ENCODE measurements around the gene HDAC4. TPM values are rescaled to one million over a fixed set of nuclear protein-coding genes. Genes with fewer than 3 reads are reported as not detected.

The HDAC4 gene
- total RNA-seq, 1 experiment from 2014 or later, result 44.4 TPM

DNA sequence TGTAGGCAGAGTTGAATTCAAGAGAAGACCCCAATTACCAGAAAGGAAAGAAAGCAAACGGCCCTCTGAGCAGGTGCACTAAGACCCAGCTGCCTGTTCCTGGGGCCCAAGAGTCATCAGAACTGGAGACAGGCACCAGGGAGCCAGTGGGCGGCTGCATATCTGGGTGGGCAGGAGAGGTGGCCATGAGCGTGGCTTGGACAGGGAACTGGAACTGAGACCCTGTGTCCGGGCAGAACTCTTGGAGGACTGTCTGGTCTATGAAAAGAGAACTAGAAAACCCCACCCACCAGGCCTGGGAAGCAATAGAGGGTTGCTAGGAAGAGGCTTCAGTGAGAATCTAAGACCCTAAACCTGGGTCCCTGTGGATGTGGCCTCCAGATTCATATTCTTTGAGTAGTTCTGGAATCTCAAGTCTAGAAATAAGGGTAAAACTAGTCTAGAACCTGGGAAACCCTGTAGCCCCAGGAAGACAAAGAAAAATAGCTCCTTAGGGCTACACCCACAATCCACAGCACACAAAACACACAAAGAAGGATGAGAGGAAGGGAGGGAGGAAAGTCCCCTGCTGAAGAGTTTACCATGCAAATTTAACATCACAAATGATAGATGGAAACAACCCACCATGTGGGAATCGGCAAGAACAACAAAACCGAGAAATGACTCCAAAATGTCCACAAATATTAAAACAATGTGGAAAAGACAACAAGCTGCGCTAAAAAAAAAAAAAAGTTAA lies 147.0 kb downstream of the HDAC4 start (continued):
- TF ChIP-seq, protein P1, sequence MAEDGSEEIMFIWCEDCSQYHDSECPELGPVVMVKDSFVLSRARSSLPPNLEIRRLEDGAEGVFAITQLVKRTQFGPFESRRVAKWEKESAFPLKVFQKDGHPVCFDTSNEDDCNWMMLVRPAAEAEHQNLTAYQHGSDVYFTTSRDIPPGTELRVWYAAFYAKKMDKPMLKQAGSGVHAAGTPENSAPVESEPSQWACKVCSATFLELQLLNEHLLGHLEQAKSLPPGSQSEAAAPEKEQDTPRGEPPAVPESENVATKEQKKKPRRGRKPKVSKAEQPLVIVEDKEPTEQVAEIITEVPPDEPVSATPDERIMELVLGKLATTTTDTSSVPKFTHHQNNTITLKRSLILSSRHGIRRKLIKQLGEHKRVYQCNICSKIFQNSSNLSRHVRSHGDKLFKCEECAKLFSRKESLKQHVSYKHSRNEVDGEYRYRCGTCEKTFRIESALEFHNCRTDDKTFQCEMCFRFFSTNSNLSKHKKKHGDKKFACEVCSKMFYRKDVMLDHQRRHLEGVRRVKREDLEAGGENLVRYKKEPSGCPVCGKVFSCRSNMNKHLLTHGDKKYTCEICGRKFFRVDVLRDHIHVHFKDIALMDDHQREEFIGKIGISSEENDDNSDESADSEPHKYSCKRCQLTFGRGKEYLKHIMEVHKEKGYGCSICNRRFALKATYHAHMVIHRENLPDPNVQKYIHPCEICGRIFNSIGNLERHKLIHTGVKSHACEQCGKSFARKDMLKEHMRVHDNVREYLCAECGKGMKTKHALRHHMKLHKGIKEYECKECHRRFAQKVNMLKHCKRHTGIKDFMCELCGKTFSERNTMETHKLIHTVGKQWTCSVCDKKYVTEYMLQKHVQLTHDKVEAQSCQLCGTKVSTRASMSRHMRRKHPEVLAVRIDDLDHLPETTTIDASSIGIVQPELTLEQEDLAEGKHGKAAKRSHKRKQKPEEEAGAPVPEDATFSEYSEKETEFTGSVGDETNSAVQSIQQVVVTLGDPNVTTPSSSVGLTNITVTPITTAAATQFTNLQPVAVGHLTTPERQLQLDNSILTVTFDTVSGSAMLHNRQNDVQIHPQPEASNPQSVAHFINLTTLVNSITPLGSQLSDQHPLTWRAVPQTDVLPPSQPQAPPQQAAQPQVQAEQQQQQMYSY (CRISPR knock-in tag; IDR thresholded peaks at IDR 0.05), result no peak
- TF ChIP-seq, protein P2, sequence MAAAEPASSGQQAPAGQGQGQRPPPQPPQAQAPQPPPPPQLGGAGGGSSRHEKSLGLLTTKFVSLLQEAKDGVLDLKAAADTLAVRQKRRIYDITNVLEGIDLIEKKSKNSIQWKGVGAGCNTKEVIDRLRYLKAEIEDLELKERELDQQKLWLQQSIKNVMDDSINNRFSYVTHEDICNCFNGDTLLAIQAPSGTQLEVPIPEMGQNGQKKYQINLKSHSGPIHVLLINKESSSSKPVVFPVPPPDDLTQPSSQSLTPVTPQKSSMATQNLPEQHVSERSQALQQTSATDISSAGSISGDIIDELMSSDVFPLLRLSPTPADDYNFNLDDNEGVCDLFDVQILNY (CRISPR knock-in tag; IDR thresholded peaks at IDR 0.05), result no peak
- no peak for TF ChIP-seq TP53 (CRISPR knock-in tag; IDR thresholded peaks at IDR 0.05)
- TF ChIP-seq, protein P3, sequence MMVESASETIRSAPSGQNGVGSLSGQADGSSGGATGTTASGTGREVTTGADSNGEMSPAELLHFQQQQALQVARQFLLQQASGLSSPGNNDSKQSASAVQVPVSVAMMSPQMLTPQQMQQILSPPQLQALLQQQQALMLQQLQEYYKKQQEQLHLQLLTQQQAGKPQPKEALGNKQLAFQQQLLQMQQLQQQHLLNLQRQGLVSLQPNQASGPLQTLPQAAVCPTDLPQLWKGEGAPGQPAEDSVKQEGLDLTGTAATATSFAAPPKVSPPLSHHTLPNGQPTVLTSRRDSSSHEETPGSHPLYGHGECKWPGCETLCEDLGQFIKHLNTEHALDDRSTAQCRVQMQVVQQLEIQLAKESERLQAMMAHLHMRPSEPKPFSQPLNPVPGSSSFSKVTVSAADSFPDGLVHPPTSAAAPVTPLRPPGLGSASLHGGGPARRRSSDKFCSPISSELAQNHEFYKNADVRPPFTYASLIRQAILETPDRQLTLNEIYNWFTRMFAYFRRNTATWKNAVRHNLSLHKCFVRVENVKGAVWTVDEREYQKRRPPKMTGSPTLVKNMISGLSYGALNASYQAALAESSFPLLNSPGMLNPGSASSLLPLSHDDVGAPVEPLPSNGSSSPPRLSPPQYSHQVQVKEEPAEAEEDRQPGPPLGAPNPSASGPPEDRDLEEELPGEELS (CRISPR knock-in tag; IDR thresholded peaks at IDR 0.05), result no peak

DNA sequence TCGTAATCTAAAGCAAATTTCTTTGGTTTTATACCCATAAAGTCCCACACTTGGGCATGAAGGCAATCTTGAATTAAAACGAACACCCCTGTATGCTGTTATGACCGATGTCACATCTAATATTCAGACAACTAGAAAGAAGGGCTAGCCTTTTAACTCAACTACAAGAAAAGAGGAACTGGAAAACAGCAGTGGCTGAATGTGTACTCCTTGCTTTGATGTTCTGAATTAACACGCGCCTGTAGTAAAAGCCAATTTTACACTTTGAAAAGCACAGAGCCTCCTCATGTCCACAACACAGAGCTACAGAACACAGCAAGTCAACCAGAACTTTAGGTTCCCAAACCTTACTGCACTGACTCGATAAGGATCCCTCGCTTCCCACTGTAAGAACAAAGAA lies 147.6 kb downstream of the HDAC4 start:
- H3K4me1 Mint-ChIP-seq, result peaks cover 46% of the 10 kb centered on the region
- H3K27ac Mint-ChIP-seq, result peak overlapping the region; percentile 30; the same call in 1 of the 2 replicates
- DNase-seq (ENCODE audit: low spot score), result no peak
- no peaks in the 10 kb centered on the region for H3K27me3 Mint-ChIP-seq (ENCODE audit: low read depth)
- H3K4me3 Mint-ChIP-seq, result no peak overlapping the region
- ChIA-PET CTCF (interaction anchor here (0.6 kb wide), 1 partner anchor 1142 kb away, joined by 6 read pairs; no protein-coding TSS in a partner anchor), POLR2A (no interaction called here)
- ATAC-seq, result no peak
- peaks cover 13% of the 10 kb centered on the region for H3K9me3 Mint-ChIP-seq
- peaks cover 13% of the 10 kb centered on the region for H3K36me3 Mint-ChIP-seq
- no peak for TF ChIP-seq ZBTB21 (CRISPR knock-in tag; IDR thresholded peaks at IDR 0.05; ENCODE audit: borderline replicate concordance)
- no peak for TF ChIP-seq SP1 (CRISPR knock-in tag; conservative IDR thresholded peaks at IDR 0.05)

DNA sequence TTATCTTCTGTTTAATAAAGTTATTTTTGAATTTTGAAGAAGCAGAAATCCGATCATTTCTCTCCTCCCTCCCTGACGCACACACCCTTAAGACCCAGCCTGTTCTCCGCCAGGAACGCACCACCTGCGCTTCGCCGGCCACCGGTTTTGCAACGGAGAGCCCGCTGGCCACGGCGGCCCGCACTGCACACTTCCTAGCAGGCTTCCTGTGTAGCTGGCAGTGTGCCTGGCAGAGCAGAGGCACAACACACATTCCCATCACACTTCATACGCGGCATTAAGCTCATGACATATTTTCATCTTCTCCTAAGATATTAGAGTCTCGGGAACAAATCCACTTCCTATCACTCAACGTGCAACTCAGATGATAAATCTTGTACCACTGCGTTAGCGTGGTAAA lies 148.0 kb downstream of the HDAC4 start:
- ChIA-PET CTCF (no interaction called here), POLR2A (no interaction called here)
- peak overlapping the region; percentile 30 for H3K27ac Mint-ChIP-seq
- peaks cover 8% of the 10 kb centered on the region for H3K36me3 Mint-ChIP-seq
- no peaks in the 10 kb centered on the region for H3K27me3 Mint-ChIP-seq (ENCODE audit: low read depth)
- peaks cover 9% of the 10 kb centered on the region for H3K9me3 Mint-ChIP-seq
- DNase-seq (ENCODE audit: low spot score) (no peak), ATAC-seq (no peak)
- TF ChIP-seq ESRRA (CRISPR knock-in tag; IDR thresholded peaks at IDR 0.05; ENCODE audit: borderline replicate concordance) (no peak), TEAD4 (CRISPR knock-in tag; IDR thresholded peaks at IDR 0.05) (no peak), GTF2I (CRISPR knock-in tag; conservative IDR thresholded peaks at IDR 0.05) (no peak), IRF2 (CRISPR knock-in tag; IDR thresholded peaks at IDR 0.05; ENCODE audit: borderline replicate concordance, low read depth) (no peak), FOXP1 (CRISPR knock-in tag; IDR thresholded peaks at IDR 0.05; ENCODE audit: borderline replicate concordance) (no peak), FOXK1 (CRISPR knock-in tag; IDR thresholded peaks at IDR 0.05) (no peak), ZNF317 (CRISPR knock-in tag; IDR thresholded peaks at IDR 0.05; ENCODE audit: borderline replicate concordance, low read depth) (no peak), MXD4 (CRISPR knock-in tag; IDR thresholded peaks at IDR 0.05; ENCODE audit: borderline replicate concordance) (no peak), JAZF1 (CRISPR knock-in tag; IDR thresholded peaks at IDR 0.05) (no peak), GABPB1 (CRISPR knock-in tag; IDR thresholded peaks at IDR 0.05) (no peak), NFATC4 (CRISPR knock-in tag; IDR thresholded peaks at IDR 0.05) (no peak)
- TF ChIP-seq, protein P4, sequence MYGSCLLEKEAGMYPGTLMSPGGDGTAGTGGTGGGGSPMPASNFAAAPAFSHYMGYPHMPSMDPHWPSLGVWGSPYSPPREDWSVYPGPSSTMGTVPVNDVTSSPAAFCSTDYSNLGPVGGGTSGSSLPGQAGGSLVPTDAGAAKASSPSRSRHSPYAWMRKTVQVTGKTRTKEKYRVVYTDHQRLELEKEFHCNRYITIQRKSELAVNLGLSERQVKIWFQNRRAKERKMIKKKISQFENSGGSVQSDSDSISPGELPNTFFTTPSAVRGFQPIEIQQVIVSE (CRISPR knock-in tag; IDR thresholded peaks at IDR 0.05; ENCODE audit: borderline replicate concordance), result no peak
- TF ChIP-seq, protein P5, sequence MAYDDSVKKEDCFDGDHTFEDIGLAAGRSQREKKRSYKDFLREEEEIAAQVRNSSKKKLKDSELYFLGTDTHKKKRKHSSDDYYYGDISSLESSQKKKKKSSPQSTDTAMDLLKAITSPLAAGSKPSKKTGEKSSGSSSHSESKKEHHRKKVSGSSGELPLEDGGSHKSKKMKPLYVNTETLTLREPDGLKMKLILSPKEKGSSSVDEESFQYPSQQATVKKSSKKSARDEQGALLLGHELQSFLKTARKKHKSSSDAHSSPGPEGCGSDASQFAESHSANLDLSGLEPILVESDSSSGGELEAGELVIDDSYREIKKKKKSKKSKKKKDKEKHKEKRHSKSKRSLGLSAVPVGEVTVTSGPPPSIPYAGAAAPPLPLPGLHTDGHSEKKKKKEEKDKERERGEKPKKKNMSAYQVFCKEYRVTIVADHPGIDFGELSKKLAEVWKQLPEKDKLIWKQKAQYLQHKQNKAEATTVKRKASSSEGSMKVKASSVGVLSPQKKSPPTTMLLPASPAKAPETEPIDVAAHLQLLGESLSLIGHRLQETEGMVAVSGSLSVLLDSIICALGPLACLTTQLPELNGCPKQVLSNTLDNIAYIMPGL (CRISPR knock-in tag; IDR thresholded peaks at IDR 0.05), result no peak
- TF ChIP-seq, protein P6, sequence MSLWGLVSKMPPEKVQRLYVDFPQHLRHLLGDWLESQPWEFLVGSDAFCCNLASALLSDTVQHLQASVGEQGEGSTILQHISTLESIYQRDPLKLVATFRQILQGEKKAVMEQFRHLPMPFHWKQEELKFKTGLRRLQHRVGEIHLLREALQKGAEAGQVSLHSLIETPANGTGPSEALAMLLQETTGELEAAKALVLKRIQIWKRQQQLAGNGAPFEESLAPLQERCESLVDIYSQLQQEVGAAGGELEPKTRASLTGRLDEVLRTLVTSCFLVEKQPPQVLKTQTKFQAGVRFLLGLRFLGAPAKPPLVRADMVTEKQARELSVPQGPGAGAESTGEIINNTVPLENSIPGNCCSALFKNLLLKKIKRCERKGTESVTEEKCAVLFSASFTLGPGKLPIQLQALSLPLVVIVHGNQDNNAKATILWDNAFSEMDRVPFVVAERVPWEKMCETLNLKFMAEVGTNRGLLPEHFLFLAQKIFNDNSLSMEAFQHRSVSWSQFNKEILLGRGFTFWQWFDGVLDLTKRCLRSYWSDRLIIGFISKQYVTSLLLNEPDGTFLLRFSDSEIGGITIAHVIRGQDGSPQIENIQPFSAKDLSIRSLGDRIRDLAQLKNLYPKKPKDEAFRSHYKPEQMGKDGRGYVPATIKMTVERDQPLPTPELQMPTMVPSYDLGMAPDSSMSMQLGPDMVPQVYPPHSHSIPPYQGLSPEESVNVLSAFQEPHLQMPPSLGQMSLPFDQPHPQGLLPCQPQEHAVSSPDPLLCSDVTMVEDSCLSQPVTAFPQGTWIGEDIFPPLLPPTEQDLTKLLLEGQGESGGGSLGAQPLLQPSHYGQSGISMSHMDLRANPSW (CRISPR knock-in tag; conservative IDR thresholded peaks at IDR 0.05; ENCODE audit: low read depth), result no peak
- H3K4me1 Mint-ChIP-seq, result peaks cover 46% of the 10 kb centered on the region
- H3K4me3 Mint-ChIP-seq, result no peak overlapping the region

Data from WTC11 (cell line).